SKM-1 (cell line): ENCODE measurements around the gene VGLL1.
A peak's percentile ranks its signal among the peaks of the same experiment; 100 is the strongest.

Experiments
- DNase-seq: peaks from one replicate; lab custom pipeline; 2025; ENCODE audit not compliant: unreplicated experiment; lab: John Stamatoyannopoulos, UW

VGLL1 gene

GRCh38 chrX:136531951-136532350, at the start of gene VGLL1:
Gene VGLL1, plus strand, starts transcription at chrX:136532215. Its CDS starts 3,806 bp downstream, at chrX:136536021.
- DNase-seq, result no peak

GRCh38 chrX:136487647-136488046, 44.4 kb upstream of the VGLL1 start, which contains the start of gene BRS3:
Gene BRS3, plus strand, starts transcription at chrX:136487947. Its CDS starts 168 bp downstream, at chrX:136488115.
- no peak for DNase-seq

- no peak for DNase-seq
Measured at GRCh38 chrX:136488706-136489105, 43.3 kb upstream of the VGLL1 start.

- no peak for DNase-seq
Measured at GRCh38 chrX:136491832-136492231, 40.2 kb upstream of the VGLL1 start.

- no peak for DNase-seq
Measured at GRCh38 chrX:136493011-136493410, 39.0 kb upstream of the VGLL1 start.

- DNase-seq, result peak; percentile 22
Measured at GRCh38 chrX:136495043-136495442, 37.0 kb upstream of the VGLL1 start.

- DNase-seq, result no peak
Measured at GRCh38 chrX:136496186-136496763, 35.7 kb upstream of the VGLL1 start.

- DNase-seq, result peak; percentile 22
Measured at GRCh38 chrX:136496764-136497555, 35.1 kb upstream of the VGLL1 start.

- no peak for DNase-seq
Measured at GRCh38 chrX:136497556-136498052, 34.4 kb upstream of the VGLL1 start, which contains the start of gene HTATSF1. Gene HTATSF1, plus strand, starts transcription at chrX:136497592. Its CDS starts 93 bp downstream, at chrX:136497685.

- DNase-seq, result no peak
Measured at GRCh38 chrX:136519069-136519468, 12.9 kb upstream of the VGLL1 start.

- DNase-seq, result no peak
Measured at GRCh38 chrX:136523770-136524169, 8.2 kb upstream of the VGLL1 start.

- DNase-seq, result no peak
Measured at GRCh38 chrX:136525738-136526606, 6.0 kb upstream of the VGLL1 start.

- DNase-seq, result no peak
Measured at GRCh38 chrX:136528645-136529315, 3.2 kb upstream of the VGLL1 start.

- no peak for DNase-seq
Measured at GRCh38 chrX:136529795-136530194, 2.2 kb upstream of the VGLL1 start.

- no peak for DNase-seq
Measured at GRCh38 chrX:136534131-136534530, 2.1 kb downstream of the VGLL1 start.

- no peak for DNase-seq
Measured at GRCh38 chrX:136538811-136539210, 6.8 kb downstream of the VGLL1 start.

- DNase-seq, result no peak
Measured at GRCh38 chrX:136540226-136540625, 8.2 kb downstream of the VGLL1 start.

- no peak for DNase-seq
Measured at GRCh38 chrX:136541294-136541693, 9.3 kb downstream of the VGLL1 start.

- no peak for DNase-seq
Measured at GRCh38 chrX:136542281-136542680, 10.3 kb downstream of the VGLL1 start.

- no peak for DNase-seq
Measured at GRCh38 chrX:136546371-136546781, 14.4 kb downstream of the VGLL1 start.

GRCh38 chrX:136549226-136549625, 17.2 kb downstream of the VGLL1 start:
- DNase-seq, result no peak
